Breast epithelium (tissue), 4 donors: Measurements from ENCODE around the gene VLDLR. TPM values are rescaled to one million over a fixed set of nuclear protein-coding genes. Genes with fewer than 3 reads are reported as not detected.
A peak's percentile ranks its signal among the peaks of the same experiment; 100 is the strongest.

Source experiments
- DNase-seq, 2 donors: peaks; one replicate each; pipeline ENCODE4 v3.0.0-alpha.2; 2019; ENCODE audit warnings: low spot score in 2 of 2
- H3K27ac ChIP-seq, 2 donors: fragments of 200-600 bp; sonication (generic) in 1 of 2; one replicate each; pipeline ENCODE4 v1.5.1; 2016 to 2019; ENCODE audit warnings: mild to moderate bottlenecking in 1 of 2
- H3K27me3 ChIP-seq, 2 donors: fragments of 200-600 bp; sonication (generic) in 1 of 2; one replicate each; pipeline versions ENCODE4 v1.5.1 to v1.6.0; 2017 to 2019; ENCODE audit warnings: control low read depth in 1 of 2, mild to moderate bottlenecking in 1 of 2
- H3K36me3 ChIP-seq: fragments of 200-600 bp; one replicate; pipeline ENCODE4 v1.5.1; 2019
- H3K4me1 ChIP-seq, 2 donors: fragments of 200-600 bp; sonication (generic); one replicate each; pipeline ENCODE4 v1.5.1; 2016 to 2019; ENCODE audit warnings: control low read depth in 1 of 2
- H3K4me3 ChIP-seq, 3 donors: fragments of 200-600 bp; sonication (generic); 1 replicate in 2 of 3; 2 replicates in 1 of 3; pipeline ENCODE4 v1.5.1; 2016 to 2019; ENCODE audit warnings: mild to moderate bottlenecking in 3 of 3, moderate library complexity in 2 of 3
- H3K9me3 ChIP-seq, 2 donors: fragments of 200-600 bp; sonication (generic) in 1 of 2; one replicate each; pipeline ENCODE4 v1.5.1; 2016 to 2019; ENCODE audit warnings: control low read depth in 1 of 2
- CTCF ChIP-seq, 3 donors: fragments of 450-650 bp; IDR thresholded peaks; one replicate each; pipeline ENCODE4 v1.5.1; 2016 to 2017; ENCODE audit warnings: antibody characterized with exemption in 3 of 3, mild to moderate bottlenecking in 3 of 3, moderate library complexity in 3 of 3
- POLR2A ChIP-seq: fragments of 450-650 bp; IDR thresholded peaks from one replicate; pipeline ENCODE4 v1.6.1; 2016; ENCODE audit warnings: antibody characterized with exemption, mild to moderate bottlenecking, moderate library complexity
- POLR2AphosphoS5 ChIP-seq, 3 donors: sonication (generic); formaldehyde crosslinking; IDR thresholded peaks; one replicate each; pipeline ENCODE4 v1.6.1; 2017; ENCODE audit warnings: antibody characterized with exemption in 3 of 3
- intact Hi-C: fragments of 100-400 bp; cut with DNase I; formaldehyde crosslinking; loops from one replicate; pipeline ENCODE4 v1.15.1; 2023; ENCODE audit warnings: low total_unique reads
- total RNA-seq, 3 donors: library from RNA; depleted of rRNA; stranded (reverse); fragments of >200 nt; gene quantifications; one replicate each; pipeline ENCODE4 v1.1.0, GENCODE V29; 2016

The VLDLR gene
- total RNA-seq, 3 donors from 2014 or later = 6.7 to 11.7 (median 7.5) TPM

GRCh38 chr9:2657427-2657826, 35.8 kb downstream of the VLDLR start:
- Histone ChIP-seq H3K4me1 (no peaks in the 10 kb centered on the region), H3K36me3 (no peaks in the 10 kb centered on the region), H3K9me3 (no peaks in the 10 kb centered on the region), H3K4me3 (no peak overlapping the region), H3K27ac (no peak overlapping the region), H3K27me3 (no peaks in the 10 kb centered on the region)
- no peak for TF ChIP-seq POLR2AphosphoS5 (IDR thresholded peaks at IDR 0.05)
- no peak for TF ChIP-seq CTCF (IDR thresholded peaks at IDR 0.05)
- TF ChIP-seq POLR2A = no peak
- DNase-seq = no peak
- intact Hi-C loops = no loop called here

DNA sequence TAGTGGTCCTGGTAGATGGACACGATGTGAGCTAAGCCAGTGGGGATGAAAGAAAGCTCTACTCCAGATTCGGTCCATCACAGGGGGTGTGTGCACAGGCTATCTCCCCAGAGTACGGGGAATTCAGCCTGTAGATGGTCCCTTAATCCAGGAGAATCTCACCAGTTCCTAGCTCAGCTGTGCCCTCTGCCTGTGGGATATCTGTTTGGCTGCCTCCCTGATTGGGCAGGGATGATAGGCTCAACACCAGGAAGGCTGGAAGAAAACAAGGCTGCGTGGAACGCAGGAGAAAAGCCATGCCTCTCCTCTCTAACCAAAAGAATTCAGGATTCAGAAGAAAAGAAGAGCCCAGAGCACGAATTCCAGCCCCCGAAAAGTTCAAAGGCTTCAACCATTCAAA, 40.9 kb downstream of the VLDLR start:
- TF ChIP-seq POLR2A = no peak
- TF ChIP-seq CTCF (IDR thresholded peaks at IDR 0.05) = no peak
- no peak for TF ChIP-seq POLR2AphosphoS5 (IDR thresholded peaks at IDR 0.05)
- intact Hi-C loops = no loop called here
- no peak overlapping the region for H3K27ac ChIP-seq
- no peaks in the 10 kb centered on the region for H3K4me1 ChIP-seq
- no peak overlapping the region for H3K4me3 ChIP-seq
- DNase-seq = no peak
- no peaks in the 10 kb centered on the region for H3K36me3 ChIP-seq
- H3K27me3 ChIP-seq = no peaks in the 10 kb centered on the region
- H3K9me3 ChIP-seq = no peaks in the 10 kb centered on the region

GRCh38 chr9:2663461-2664173, 42.0 kb downstream of the VLDLR start:
- DNase-seq = no peak
- no peaks in the 10 kb centered on the region for H3K9me3 ChIP-seq
- no peaks in the 10 kb centered on the region for H3K4me1 ChIP-seq
- peak overlapping the region in 1 of 2 donors; percentile 46 for H3K27ac ChIP-seq
- H3K27me3 ChIP-seq = no peaks in the 10 kb centered on the region
- H3K4me3 ChIP-seq = no peak overlapping the region
- TF ChIP-seq POLR2A (no peak), CTCF (IDR thresholded peaks at IDR 0.05) (no peak), POLR2AphosphoS5 (IDR thresholded peaks at IDR 0.05) (no peak)
- H3K36me3 ChIP-seq = no peaks in the 10 kb centered on the region
- intact Hi-C loops = no loop called here

DNA sequence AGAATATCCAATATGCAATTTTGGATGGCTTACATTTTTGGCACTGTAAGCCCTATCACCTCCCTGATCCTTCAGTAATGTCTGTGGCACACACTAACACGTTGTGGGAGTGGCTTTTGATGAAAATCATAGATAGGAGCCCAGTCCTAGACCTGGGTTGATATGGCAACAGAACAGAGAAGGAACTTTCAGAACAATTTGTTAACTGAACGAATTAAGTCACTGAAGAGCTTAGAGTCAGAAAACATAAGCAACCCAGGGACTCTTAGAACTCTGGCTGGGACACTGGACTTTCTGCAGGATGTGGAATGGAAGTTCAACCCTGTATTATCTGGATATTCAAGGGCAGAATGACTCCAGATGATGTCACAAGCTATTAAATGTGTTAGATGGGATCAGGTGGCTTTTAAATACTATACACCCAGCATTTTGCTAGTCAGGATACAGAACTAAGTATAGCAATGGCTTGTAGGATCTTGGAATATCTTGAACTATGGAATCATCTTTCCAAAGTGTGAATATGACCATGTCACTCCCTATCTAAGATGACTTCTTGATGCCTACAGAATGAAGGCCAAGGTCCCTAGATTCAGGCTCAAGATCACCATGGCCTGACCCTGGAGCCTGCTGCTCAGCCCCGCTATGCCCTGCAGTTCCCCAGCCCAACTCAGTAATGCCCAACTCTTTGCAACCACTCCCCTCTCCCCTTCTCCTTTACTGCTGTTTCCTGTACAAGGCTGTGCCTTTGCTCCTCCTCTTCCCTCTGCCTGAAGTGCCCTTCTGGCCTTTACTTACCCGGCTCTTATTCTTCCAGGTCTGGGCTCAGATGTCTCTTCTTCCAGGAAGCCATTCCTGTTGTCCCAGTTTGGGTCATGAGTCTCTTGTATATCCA, 42.8 kb downstream of the VLDLR start:
- Histone ChIP-seq H3K36me3 (no peaks in the 10 kb centered on the region), H3K27ac (peak overlapping the region in 1 of 2 donors; percentile 46), H3K4me3 (no peak overlapping the region), H3K9me3 (no peaks in the 10 kb centered on the region), H3K4me1 (no peaks in the 10 kb centered on the region), H3K27me3 (no peaks in the 10 kb centered on the region)
- intact Hi-C loops = no loop called here
- TF ChIP-seq POLR2AphosphoS5 (IDR thresholded peaks at IDR 0.05) (no peak), POLR2A (no peak), CTCF (IDR thresholded peaks at IDR 0.05) (no peak)
- DNase-seq = no peak

DNA sequence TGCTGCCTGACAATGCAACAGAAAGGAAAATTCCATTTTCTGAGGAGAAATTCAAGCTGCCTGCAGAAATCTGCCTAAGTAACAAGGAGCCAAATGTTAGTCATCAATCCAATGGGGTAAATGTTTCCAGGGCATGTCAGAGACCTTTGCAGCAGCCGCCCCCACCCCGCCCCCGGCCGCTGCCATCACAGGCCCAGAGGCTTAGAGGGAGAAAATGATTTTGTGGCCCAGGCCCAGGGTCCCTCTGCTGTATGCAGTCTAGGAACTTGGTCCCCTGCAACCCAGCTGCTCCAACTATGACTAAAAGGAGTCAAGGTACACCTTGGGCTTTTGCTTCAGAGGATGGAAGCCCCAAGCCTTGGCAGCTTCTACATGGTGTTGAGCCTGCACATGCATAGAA, 45.0 kb downstream of the VLDLR start:
- H3K9me3 ChIP-seq = no peaks in the 10 kb centered on the region
- no peaks in the 10 kb centered on the region for H3K4me1 ChIP-seq
- intact Hi-C loops = no loop called here
- no peak for TF ChIP-seq POLR2A
- no peak for TF ChIP-seq CTCF (IDR thresholded peaks at IDR 0.05)
- TF ChIP-seq POLR2AphosphoS5 (IDR thresholded peaks at IDR 0.05) = no peak
- H3K27me3 ChIP-seq = no peaks in the 10 kb centered on the region
- no peak overlapping the region for H3K4me3 ChIP-seq
- no peak for DNase-seq
- no peaks in the 10 kb centered on the region for H3K36me3 ChIP-seq
- H3K27ac ChIP-seq = no peak overlapping the region
